ENCODE results near the gene CCL22. TPM values are rescaled to one million over a fixed set of nuclear protein-coding genes. Genes with fewer than 3 reads are reported as not detected.
"Not testable (repeated sequence)": the region's sequence is repeated elsewhere in the genome, so short reads cannot be mapped to it uniquely, and the experiment has no call there.

CCL22 gene
- total RNA-seq, 1 donor from 2014 or later = 0.49 TPM

DNA sequence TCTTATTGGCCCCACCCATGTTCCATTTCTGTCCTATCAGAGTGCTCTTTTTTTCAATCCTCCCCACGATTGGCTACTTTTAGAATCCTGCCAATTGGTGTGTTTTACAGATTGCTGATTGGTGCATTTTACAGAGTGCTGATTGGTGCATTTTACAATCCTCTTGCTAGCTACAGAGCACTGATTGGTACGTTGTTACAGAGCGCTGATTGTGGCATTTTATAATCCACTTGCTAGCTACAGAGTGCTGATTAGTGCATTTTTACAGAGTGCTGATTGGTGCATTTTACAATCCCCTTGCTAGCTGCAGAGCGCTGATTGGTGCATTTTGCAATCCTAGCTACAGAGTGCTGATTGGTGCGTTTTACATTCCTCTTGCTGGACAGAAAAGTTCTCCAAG is 36.4 kb downstream of the CCL22 start:
- H3K27me3 ChIP-seq = no peaks in the 10 kb centered on the region
- DNase-seq (ENCODE audit: extremely low spot score in 2 of 2) = no peak
- no peak for TF ChIP-seq POLR2AphosphoS5 (IDR thresholded peaks at IDR 0.05; ENCODE audit: insufficient read depth in 1 of 2, low read depth in 1 of 2)
- no peak for TF ChIP-seq POLR2A (IDR thresholded peaks at IDR 0.05)
- TF ChIP-seq, protein P1, sequence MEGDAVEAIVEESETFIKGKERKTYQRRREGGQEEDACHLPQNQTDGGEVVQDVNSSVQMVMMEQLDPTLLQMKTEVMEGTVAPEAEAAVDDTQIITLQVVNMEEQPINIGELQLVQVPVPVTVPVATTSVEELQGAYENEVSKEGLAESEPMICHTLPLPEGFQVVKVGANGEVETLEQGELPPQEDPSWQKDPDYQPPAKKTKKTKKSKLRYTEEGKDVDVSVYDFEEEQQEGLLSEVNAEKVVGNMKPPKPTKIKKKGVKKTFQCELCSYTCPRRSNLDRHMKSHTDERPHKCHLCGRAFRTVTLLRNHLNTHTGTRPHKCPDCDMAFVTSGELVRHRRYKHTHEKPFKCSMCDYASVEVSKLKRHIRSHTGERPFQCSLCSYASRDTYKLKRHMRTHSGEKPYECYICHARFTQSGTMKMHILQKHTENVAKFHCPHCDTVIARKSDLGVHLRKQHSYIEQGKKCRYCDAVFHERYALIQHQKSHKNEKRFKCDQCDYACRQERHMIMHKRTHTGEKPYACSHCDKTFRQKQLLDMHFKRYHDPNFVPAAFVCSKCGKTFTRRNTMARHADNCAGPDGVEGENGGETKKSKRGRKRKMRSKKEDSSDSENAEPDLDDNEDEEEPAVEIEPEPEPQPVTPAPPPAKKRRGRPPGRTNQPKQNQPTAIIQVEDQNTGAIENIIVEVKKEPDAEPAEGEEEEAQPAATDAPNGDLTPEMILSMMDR (IDR thresholded peaks at IDR 0.05) = no peak
- no peak overlapping the region for H3K4me3 ChIP-seq
- intact Hi-C loops (cut with DNase I) = no loop called here
- peaks cover 6% of the 10 kb centered on the region for H3K4me1 ChIP-seq
- no peaks in the 10 kb centered on the region for H3K36me3 ChIP-seq
- H3K27ac ChIP-seq = no peak overlapping the region
- no peaks in the 10 kb centered on the region for H3K9me3 ChIP-seq

DNA sequence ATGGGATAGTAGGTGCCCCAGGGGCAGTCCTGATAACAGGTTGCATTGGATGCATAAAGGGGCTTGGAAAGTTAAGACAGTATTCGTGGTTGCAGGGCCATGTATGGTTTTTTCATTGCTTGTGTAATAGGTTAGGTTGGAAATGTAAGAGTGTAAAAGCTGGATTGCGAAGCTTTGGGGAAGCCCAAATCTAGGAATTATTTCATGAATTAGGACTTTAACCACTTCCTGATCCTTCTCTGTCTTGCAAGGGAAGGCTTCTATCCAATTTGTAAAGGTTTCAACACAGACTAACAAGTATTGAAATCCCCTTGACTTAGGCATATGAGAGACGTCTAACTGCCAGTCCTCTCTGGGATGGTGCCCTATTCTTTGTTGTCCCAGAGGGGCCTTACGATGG is 38.2 kb downstream of the CCL22 start:
- no peak for DNase-seq (ENCODE audit: extremely low spot score in 2 of 2)
- H3K27me3 ChIP-seq = no peaks in the 10 kb centered on the region
- intact Hi-C loops (cut with DNase I) = no loop called here
- H3K36me3 ChIP-seq = no peaks in the 10 kb centered on the region
- H3K4me3 ChIP-seq = no peak overlapping the region
- no peak overlapping the region for H3K27ac ChIP-seq
- no peaks in the 10 kb centered on the region for H3K9me3 ChIP-seq
- TF ChIP-seq, protein P1 (IDR thresholded peaks at IDR 0.05) = no peak
- TF ChIP-seq POLR2AphosphoS5 (IDR thresholded peaks at IDR 0.05; ENCODE audit: insufficient read depth in 1 of 2, low read depth in 1 of 2) = no peak
- TF ChIP-seq POLR2A (IDR thresholded peaks at IDR 0.05) = no peak
- H3K4me1 ChIP-seq = no peaks in the 10 kb centered on the region

DNA sequence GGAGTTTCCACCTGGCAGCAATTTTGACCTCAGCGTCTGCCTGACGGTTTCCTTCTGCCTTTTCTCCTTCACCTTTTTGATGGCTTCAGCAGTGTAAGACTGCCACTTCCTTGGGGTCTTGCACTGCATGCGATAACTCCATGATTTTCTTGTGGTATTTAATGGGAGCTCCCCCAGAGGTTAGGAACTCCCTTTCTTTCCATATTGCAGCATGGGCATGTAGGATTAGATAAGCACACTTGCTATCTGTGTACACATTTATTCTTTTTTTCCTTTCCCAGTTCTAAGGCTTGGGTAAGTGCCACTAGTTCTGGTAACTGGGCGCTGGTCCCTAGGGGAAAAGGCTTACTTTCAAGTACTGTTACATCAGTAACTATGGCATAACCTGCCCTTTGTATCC is 38.9 kb downstream of the CCL22 start:
- intact Hi-C loops (cut with DNase I) = not testable (repeated sequence)

DNA sequence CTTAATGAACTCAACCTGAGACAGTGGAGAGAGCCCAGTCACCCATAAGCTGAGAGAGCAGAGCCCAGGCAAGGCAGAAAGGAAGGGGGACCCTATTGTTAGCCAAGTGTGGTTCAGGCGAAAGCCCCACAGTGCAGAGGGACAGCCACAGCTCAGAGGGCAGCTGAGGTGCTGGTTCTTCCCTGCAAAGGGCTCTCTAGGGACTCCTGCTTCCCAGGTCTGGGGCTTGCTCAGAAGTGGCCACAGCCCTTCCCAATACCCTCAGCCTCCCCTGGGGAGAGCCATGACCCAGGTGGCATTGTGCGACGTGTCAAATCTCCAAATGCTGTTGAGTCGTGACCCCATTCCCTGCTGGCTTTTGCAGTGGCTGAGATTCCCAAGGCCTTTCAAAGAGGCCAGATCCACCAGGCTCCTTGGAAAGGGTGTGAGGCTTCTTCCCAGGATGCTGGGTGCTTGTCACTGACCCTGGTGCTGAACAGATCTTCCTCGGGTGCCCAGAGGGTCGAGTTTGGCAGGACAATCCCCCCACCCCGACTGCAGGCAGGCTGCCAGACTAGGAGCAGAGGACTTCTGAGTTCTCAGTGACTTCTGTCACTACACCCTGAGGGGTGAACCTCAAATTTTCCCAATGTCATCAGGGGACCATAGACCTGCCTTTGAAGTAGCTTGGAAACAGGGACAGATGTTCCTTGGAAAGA is 43.5 kb downstream of the CCL22 start:
- Histone ChIP-seq H3K9me3 (no peaks in the 10 kb centered on the region), H3K4me1 (no peaks in the 10 kb centered on the region), H3K4me3 (no peak overlapping the region), H3K27ac (no peak overlapping the region), H3K36me3 (no peaks in the 10 kb centered on the region), H3K27me3 (no peaks in the 10 kb centered on the region)
- intact Hi-C loops (cut with DNase I) = no loop called here
- DNase-seq (ENCODE audit: extremely low spot score in 2 of 2) = no peak
- TF ChIP-seq POLR2AphosphoS5 (IDR thresholded peaks at IDR 0.05; ENCODE audit: insufficient read depth in 1 of 2, low read depth in 1 of 2) = no peak
- TF ChIP-seq, protein P1 (IDR thresholded peaks at IDR 0.05) = no peak
- no peak for TF ChIP-seq POLR2A (IDR thresholded peaks at IDR 0.05)

More for the DNA sequence above, 38.9 kb downstream of the CCL22 start:
- DNase-seq (ENCODE audit: extremely low spot score in 2 of 2); H3K4me3 ChIP-seq; H3K4me1 ChIP-seq; H3K27me3 ChIP-seq; H3K36me3 ChIP-seq; H3K27ac ChIP-seq; H3K9me3 ChIP-seq: not testable (repeated sequence)

DNA sequence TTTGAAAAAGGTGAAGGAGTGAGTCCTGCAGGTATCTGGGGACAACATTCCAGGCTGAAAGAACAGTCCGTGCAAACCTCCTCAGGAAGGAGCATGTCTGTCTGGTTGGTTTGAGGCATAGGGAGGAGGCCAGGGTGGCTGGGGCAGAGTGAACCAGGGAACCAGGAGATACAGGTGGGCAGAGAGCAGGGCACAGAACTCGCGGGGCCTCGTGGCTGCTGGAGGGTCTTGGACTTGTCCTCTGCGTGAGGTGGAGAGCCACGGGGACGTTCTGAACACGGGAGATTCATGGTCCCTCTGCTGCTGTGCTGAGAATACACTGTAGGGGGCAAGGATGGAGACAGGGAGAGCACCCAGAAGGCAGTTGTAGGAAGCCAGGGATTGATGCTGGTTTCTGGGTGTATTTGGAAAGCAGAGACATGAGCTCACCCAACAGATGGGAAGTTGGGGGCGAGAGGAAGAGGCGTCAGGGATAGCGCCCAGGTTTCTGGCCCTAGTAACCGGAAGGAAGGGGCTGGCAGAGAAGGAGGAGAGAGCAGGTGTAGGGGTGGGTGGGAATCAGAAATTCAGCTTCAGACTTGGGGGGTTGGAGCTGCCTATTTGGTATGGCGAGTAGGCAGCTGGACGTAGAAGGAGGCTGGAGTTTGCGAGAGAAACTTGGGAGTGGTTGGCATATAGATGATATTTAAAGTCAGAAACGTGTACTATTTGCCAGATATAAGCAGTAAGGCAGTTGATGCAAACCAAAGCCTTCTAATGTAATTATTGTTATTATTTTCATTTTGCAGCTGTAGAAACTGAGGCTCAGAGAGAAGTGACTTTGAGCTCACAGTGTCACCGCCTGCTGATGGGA is 45.6 kb downstream of the CCL22 start, which contains the start of gene CCL17:
Gene CCL17 (plus strand): TSS at position 803 of the 853 bp plus-strand sequence. CDS start 9,166 bp downstream, outside the sequence.
- intact Hi-C loops (cut with DNase I) = no loop called here
- H3K4me3 ChIP-seq = no peak within 1 kb of the TSS
- H3K9me3 ChIP-seq = no peaks in the 10 kb centered on the region
- H3K36me3 ChIP-seq = no peaks in the 10 kb centered on the region
- TF ChIP-seq, protein P1 (IDR thresholded peaks at IDR 0.05) = no peak
- no peak for TF ChIP-seq POLR2AphosphoS5 (IDR thresholded peaks at IDR 0.05; ENCODE audit: insufficient read depth in 1 of 2, low read depth in 1 of 2)
- no peak for TF ChIP-seq POLR2A (IDR thresholded peaks at IDR 0.05)
- DNase-seq (ENCODE audit: extremely low spot score in 2 of 2) = no peak
- no peak within 1 kb of the TSS for H3K27ac ChIP-seq
- H3K27me3 ChIP-seq = no peaks in the 10 kb centered on the region
- H3K4me1 ChIP-seq = no peaks in the 10 kb centered on the region
